Neural crest cell (in vitro differentiated cells): ENCODE results near the gene SLC38A10. TPM values are rescaled to one million over a fixed set of nuclear protein-coding genes. Genes with fewer than 3 reads are reported as not detected.

Experiments
- DNase-seq: peaks from one replicate; pipeline ENCODE4 v3.0.0; 2021; ENCODE audit warnings: low read depth, mixed read lengths, low spot score
- H3K27ac Mint-ChIP-seq: one replicate; pipeline ENCODE4 v1.8.0; 2021; ENCODE audit warnings: mild to moderate bottlenecking, mixed read lengths; ENCODE audit not compliant: unreplicated experiment
- H3K27me3 Mint-ChIP-seq: 2 replicates; pipeline ENCODE4 v1.8.0; 2021; ENCODE audit warnings: low read depth, mild to moderate bottlenecking, mixed read lengths
- H3K36me3 Mint-ChIP-seq: 2 replicates; pipeline ENCODE4 v1.8.0; 2021; ENCODE audit warnings: low read depth, mild to moderate bottlenecking, mixed read lengths
- H3K4me1 Mint-ChIP-seq: 2 replicates; pipeline ENCODE4 v1.8.0; 2021; ENCODE audit warnings: mixed read lengths
- H3K4me3 Mint-ChIP-seq: one replicate; pipeline ENCODE4 v1.8.0; 2021; ENCODE audit warnings: mild to moderate bottlenecking, mixed read lengths
- H3K9me3 Mint-ChIP-seq: 2 replicates; pipeline ENCODE4 v1.8.0; 2021; ENCODE audit warnings: mixed read lengths
- CTCF ChIP-seq: fragments of 200-600 bp; sonication (generic); conservative IDR thresholded peaks from 2 replicates; pipeline ENCODE4 v1.5.0; 2021; ENCODE audit warnings: antibody characterized with exemption, mild to moderate bottlenecking
- total RNA-seq: library from RNA; stranded (reverse); gene quantifications from 2 replicates; pipeline ENCODE4 v1.2.1, GENCODE V29; 2021

Gene SLC38A10
- total RNA-seq, 1 donor from 2014 or later = 63.3 TPM

- DNase-seq = no peak
- Mint-ChIP-seq H3K36me3 (peaks cover 3% of the 10 kb centered on the region), H3K9me3 (no peaks in the 10 kb centered on the region), H3K27me3 (no peaks in the 10 kb centered on the region), H3K27ac (peak overlapping the region; percentile 67), H3K4me3 (no peak overlapping the region), H3K4me1 (no peaks in the 10 kb centered on the region)
- no peak for TF ChIP-seq CTCF
These were observed 17.0 kb downstream of the SLC38A10 start for GRCh38 chr17:81277946-81278693.

- H3K27ac Mint-ChIP-seq = peak overlapping the region; percentile 67
- no peaks in the 10 kb centered on the region for H3K27me3 Mint-ChIP-seq
- peaks cover 8% of the 10 kb centered on the region for H3K36me3 Mint-ChIP-seq
- no peak overlapping the region for H3K4me3 Mint-ChIP-seq
- no peak for TF ChIP-seq CTCF
- H3K4me1 Mint-ChIP-seq = no peaks in the 10 kb centered on the region
- no peaks in the 10 kb centered on the region for H3K9me3 Mint-ChIP-seq
- DNase-seq = no peak
These were observed 17.7 kb downstream of the SLC38A10 start for GRCh38 chr17:81277421-81277820.

GRCh38 chr17:81276781-81277180 is 18.3 kb downstream of the SLC38A10 start:
- Mint-ChIP-seq H3K27me3 (no peaks in the 10 kb centered on the region), H3K36me3 (peaks cover 8% of the 10 kb centered on the region), H3K4me3 (no peak overlapping the region), H3K27ac (no peak overlapping the region), H3K9me3 (no peaks in the 10 kb centered on the region), H3K4me1 (no peaks in the 10 kb centered on the region)
- DNase-seq = no peak
- TF ChIP-seq CTCF = no peak

GRCh38 chr17:81274471-81274855 is 20.6 kb downstream of the SLC38A10 start:
- H3K4me3 Mint-ChIP-seq = no peak overlapping the region

GRCh38 chr17:81273698-81274470 is 21.2 kb downstream of the SLC38A10 start:
- TF ChIP-seq CTCF = no peak
- Mint-ChIP-seq H3K27me3 (no peaks in the 10 kb centered on the region), H3K27ac (no peak overlapping the region), H3K4me3 (no peak overlapping the region), H3K36me3 (peaks cover 14% of the 10 kb centered on the region), H3K4me1 (no peaks in the 10 kb centered on the region), H3K9me3 (no peaks in the 10 kb centered on the region)
- DNase-seq = no peak

More at GRCh38 chr17:81274471-81274855, 20.6 kb downstream of the SLC38A10 start:
- TF ChIP-seq CTCF = no peak
- H3K9me3 Mint-ChIP-seq = no peaks in the 10 kb centered on the region
- no peak for DNase-seq
- no peak overlapping the region for H3K27ac Mint-ChIP-seq
- H3K27me3 Mint-ChIP-seq = no peaks in the 10 kb centered on the region
- H3K4me1 Mint-ChIP-seq = no peaks in the 10 kb centered on the region
- H3K36me3 Mint-ChIP-seq = peaks cover 8% of the 10 kb centered on the region
